HEK293T (cell line): ENCODE data around the gene PRR33.

Experiments used
- ELF4 ChIP-seq: fragments of 450-650 bp; IDR thresholded peaks from 2 replicates; pipeline ENCODE4 v1.6.1; 2017; ENCODE audit warnings: antibody characterized with exemption
- FOXM1 ChIP-seq: fragments of 450-650 bp; IDR thresholded peaks from 2 replicates; pipeline ENCODE4 v1.6.1; 2017; ENCODE audit warnings: mild to moderate bottlenecking, borderline replicate concordance
- SUZ12 ChIP-seq: fragments of 450-650 bp; IDR thresholded peaks from 2 replicates; pipeline ENCODE4 v1.6.1; 2016; ENCODE audit warnings: mild to moderate bottlenecking
- TARDBP ChIP-seq: fragments of 450-650 bp; IDR thresholded peaks from 2 replicates; pipeline ENCODE4 v1.6.1; 2016

DNA sequence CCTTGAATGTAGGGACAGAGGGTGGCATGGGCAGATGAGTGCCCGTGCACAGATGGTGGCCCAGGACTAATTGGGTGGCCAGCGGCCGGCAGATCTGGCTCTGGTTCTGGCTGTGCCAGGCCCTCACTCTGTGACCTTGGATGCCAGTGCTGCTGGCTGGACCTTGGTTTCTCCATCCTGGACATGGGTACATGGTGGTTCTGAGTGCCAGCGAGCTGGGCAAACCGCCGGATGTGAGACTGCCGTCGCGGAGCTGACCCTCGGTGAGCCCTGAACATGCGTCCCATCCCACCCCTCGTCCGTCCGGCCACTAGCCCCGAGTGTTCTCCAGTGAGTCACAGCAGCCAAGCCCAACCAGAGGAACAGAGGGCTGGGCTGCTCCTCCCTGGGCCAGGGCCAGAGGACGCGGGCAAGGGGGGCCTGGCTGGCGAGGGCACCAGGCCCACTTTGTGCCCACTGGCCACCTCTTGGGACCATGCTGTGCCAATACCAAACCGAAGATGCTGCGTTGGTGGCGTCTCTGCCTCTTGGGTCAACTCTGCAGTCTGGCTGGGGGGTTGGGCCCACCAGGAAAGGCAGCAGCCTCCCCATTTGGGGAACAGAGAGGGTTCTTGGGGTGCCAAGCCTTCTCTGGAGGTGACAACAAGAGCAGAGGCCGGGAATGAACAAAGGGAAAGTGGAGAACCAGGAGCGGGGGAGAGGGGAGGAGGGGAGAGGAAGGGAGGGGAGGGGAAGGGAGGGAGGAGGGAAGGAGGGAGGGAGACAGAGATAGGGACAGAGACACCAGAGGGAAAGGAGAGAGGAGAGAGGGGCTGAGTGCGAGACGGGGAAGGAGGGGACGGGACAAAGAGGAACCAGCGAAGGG is 28.1 kb downstream of the PRR33 start:
- TF ChIP-seq ELF4 = no peak
- TF ChIP-seq TARDBP = no peak
- TF ChIP-seq FOXM1 = no peak
- no peak for TF ChIP-seq SUZ12
